Measurements from ENCODE around the gene NFKB1. TPM values are rescaled to one million over a fixed set of nuclear protein-coding genes. Genes with fewer than 3 reads are reported as not detected.

The NFKB1 gene
- total RNA-seq, 1 donor from 2014 or later = 38.5 TPM

- no peak for TF ChIP-seq POLR2AphosphoS5 (IDR thresholded peaks at IDR 0.05; ENCODE audit: insufficient read depth in 1 of 2, low read depth in 1 of 2)
- TF ChIP-seq POLR2A (IDR thresholded peaks at IDR 0.05) = no peak
- TF ChIP-seq, protein P1, sequence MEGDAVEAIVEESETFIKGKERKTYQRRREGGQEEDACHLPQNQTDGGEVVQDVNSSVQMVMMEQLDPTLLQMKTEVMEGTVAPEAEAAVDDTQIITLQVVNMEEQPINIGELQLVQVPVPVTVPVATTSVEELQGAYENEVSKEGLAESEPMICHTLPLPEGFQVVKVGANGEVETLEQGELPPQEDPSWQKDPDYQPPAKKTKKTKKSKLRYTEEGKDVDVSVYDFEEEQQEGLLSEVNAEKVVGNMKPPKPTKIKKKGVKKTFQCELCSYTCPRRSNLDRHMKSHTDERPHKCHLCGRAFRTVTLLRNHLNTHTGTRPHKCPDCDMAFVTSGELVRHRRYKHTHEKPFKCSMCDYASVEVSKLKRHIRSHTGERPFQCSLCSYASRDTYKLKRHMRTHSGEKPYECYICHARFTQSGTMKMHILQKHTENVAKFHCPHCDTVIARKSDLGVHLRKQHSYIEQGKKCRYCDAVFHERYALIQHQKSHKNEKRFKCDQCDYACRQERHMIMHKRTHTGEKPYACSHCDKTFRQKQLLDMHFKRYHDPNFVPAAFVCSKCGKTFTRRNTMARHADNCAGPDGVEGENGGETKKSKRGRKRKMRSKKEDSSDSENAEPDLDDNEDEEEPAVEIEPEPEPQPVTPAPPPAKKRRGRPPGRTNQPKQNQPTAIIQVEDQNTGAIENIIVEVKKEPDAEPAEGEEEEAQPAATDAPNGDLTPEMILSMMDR (IDR thresholded peaks at IDR 0.05) = no peak
- intact Hi-C loops (cut with DNase I) = no loop called here
- H3K27ac ChIP-seq = no peak overlapping the region
- peaks cover 0 to 72% of the 10 kb centered on the region in 2 donors for H3K36me3 ChIP-seq
- no peaks in the 10 kb centered on the region for H3K9me3 ChIP-seq
- H3K27me3 ChIP-seq = no peaks in the 10 kb centered on the region
- H3K4me3 ChIP-seq = no peak overlapping the region
- no peak for DNase-seq (ENCODE audit: extremely low spot score in 2 of 2)
- peaks cover 15% of the 10 kb centered on the region for H3K4me1 ChIP-seq
Observed at GRCh38 chr4:102608190-102608589, 107.0 kb downstream of the NFKB1 start.

DNA sequence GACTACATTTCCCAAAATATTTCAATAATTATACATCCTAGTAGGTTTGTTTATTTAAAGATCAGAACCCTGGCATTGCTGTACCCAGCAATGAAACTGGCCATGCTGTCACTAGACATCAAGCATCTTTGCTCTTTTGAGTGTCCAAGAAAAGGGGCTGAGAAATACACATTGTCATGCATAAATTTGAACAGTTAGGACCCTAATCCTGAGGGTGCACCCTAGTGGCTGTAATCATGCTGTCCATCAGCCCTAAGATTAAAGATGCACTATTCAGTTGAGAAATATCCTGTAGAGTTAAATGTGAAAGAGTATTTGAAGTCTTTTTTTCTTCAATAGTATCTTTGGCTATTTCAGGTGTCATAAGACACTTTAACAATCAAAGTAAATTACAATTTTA lies 108.8 kb downstream of the NFKB1 start:
- no peak overlapping the region for H3K4me3 ChIP-seq
- no peak overlapping the region for H3K27ac ChIP-seq
- no peak for DNase-seq (ENCODE audit: extremely low spot score in 2 of 2)
- no peaks in the 10 kb centered on the region for H3K9me3 ChIP-seq
- intact Hi-C loops (cut with DNase I) = no loop called here
- H3K27me3 ChIP-seq = no peaks in the 10 kb centered on the region
- H3K4me1 ChIP-seq = peaks cover 15% of the 10 kb centered on the region
- H3K36me3 ChIP-seq = peaks cover 0 to 82% of the 10 kb centered on the region in 2 donors
- no peak for TF ChIP-seq POLR2AphosphoS5 (IDR thresholded peaks at IDR 0.05; ENCODE audit: insufficient read depth in 1 of 2, low read depth in 1 of 2)
- TF ChIP-seq, protein P1 (IDR thresholded peaks at IDR 0.05) = no peak
- TF ChIP-seq POLR2A (IDR thresholded peaks at IDR 0.05) = no peak

DNA sequence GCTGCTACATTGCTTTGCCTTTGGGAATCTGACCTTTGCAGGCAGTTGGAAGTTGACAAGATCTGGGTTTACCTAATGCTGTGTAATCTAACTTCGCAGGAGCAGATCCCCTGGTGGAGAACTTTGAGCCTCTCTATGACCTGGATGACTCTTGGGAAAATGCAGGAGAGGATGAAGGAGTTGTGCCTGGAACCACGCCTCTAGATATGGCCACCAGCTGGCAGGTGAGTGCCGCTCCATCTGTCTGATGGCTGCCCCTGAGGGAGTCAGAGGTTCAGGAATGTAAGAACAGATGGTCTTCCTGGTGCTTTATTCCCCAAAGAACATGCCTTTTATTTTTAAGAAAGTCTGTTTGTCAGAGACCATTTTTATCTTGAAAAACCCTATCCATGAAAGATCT lies 109.3 kb downstream of the NFKB1 start:
- H3K27me3 ChIP-seq = no peaks in the 10 kb centered on the region
- H3K4me1 ChIP-seq = peaks cover 15% of the 10 kb centered on the region
- H3K27ac ChIP-seq = no peak overlapping the region
- no peak overlapping the region for H3K4me3 ChIP-seq
- H3K9me3 ChIP-seq = no peaks in the 10 kb centered on the region
- H3K36me3 ChIP-seq = peaks cover 0 to 85% of the 10 kb centered on the region in 2 donors
- no peak for TF ChIP-seq POLR2A (IDR thresholded peaks at IDR 0.05)
- TF ChIP-seq POLR2AphosphoS5 (IDR thresholded peaks at IDR 0.05; ENCODE audit: insufficient read depth in 1 of 2, low read depth in 1 of 2) = no peak
- TF ChIP-seq, protein P1 (IDR thresholded peaks at IDR 0.05) = no peak
- DNase-seq (ENCODE audit: extremely low spot score in 2 of 2) = no peak
- intact Hi-C loops (cut with DNase I) = no loop called here

DNA sequence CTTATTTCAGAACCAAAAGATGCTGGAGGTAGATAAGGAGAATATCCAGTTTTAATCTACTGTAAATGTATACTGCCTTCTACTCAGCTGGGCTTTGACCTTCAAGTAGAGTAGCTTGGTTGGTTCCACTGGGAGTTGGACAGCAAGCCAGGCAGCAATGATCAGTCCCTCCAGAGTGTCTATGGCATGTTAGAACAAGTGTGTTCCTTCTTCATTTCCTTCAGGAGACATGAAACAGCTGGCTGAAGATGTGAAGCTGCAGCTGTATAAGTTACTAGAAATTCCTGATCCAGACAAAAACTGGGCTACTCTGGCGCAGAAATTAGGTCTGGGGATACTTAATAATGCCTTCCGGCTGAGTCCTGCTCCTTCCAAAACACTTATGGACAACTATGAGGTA lies 111.1 kb downstream of the NFKB1 start:
- H3K4me1 ChIP-seq = peaks cover 15% of the 10 kb centered on the region
- H3K4me3 ChIP-seq = no peak overlapping the region
- intact Hi-C loops (cut with DNase I) = no loop called here
- no peaks in the 10 kb centered on the region for H3K27me3 ChIP-seq
- TF ChIP-seq POLR2A (IDR thresholded peaks at IDR 0.05) (no peak), POLR2AphosphoS5 (IDR thresholded peaks at IDR 0.05; ENCODE audit: insufficient read depth in 1 of 2, low read depth in 1 of 2) (no peak)
- TF ChIP-seq, protein P1 (IDR thresholded peaks at IDR 0.05) = no peak
- H3K27ac ChIP-seq = peak overlapping the region; percentile 30
- no peaks in the 10 kb centered on the region for H3K9me3 ChIP-seq
- peaks cover 0 to 84% of the 10 kb centered on the region in 2 donors for H3K36me3 ChIP-seq
- DNase-seq (ENCODE audit: extremely low spot score in 2 of 2) = no peak

DNA sequence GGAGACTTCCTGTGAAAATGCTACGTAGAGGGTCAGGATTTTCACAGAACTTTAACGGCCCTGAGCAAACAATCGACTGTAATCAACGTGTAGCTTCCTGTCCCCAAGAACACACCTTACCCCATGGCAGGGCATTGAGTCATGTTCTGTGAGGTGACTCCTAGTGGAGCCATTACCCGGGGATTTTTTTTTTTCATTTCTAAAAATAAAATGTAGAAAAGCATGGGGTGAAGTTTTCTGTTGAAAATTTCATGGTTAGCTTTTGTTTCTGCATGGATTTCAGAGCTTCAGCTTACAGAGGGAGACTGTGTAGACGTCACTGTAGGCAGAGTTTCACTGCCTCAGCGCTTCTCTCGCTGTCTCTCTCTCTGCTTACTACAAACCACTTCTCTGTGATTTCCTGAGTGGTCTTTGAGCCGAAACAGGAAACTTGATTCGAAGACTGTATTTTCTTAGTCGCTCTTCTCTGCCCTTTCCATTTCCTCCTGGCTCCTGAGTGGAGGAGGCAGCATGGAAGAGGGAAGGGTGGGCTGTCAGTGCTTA lies 111.7 kb downstream of the NFKB1 start:
- no peak overlapping the region for H3K4me3 ChIP-seq
- H3K27me3 ChIP-seq = no peaks in the 10 kb centered on the region
- intact Hi-C loops (cut with DNase I) = no loop called here
- TF ChIP-seq POLR2A (IDR thresholded peaks at IDR 0.05) (no peak), POLR2AphosphoS5 (IDR thresholded peaks at IDR 0.05; ENCODE audit: insufficient read depth in 1 of 2, low read depth in 1 of 2) (peak in 1 of 2 donors; percentile 33)
- TF ChIP-seq, protein P1 (IDR thresholded peaks at IDR 0.05) = no peak
- peaks cover 15% of the 10 kb centered on the region for H3K4me1 ChIP-seq
- no peak for DNase-seq (ENCODE audit: extremely low spot score in 2 of 2)
- peak overlapping the region; percentile 30 for H3K27ac ChIP-seq
- peaks cover 0 to 81% of the 10 kb centered on the region in 2 donors for H3K36me3 ChIP-seq
- no peaks in the 10 kb centered on the region for H3K9me3 ChIP-seq
